K562 (cell line): ENCODE measurements around the gene TMED5. TPM values are rescaled to one million over a fixed set of nuclear protein-coding genes. Genes with fewer than 3 reads are reported as not detected.

ENCODE experiments used
- HINFP ChIP-seq: fragments of 450-650 bp; conservative IDR thresholded peaks from 2 replicates; pipeline ENCODE4 v1.6.1; 2016; ENCODE audit warnings: missing genetic modification characterization, low read depth, mild to moderate bottlenecking, control low read depth, missing compliant biosample characterization
- MAFG ChIP-seq: fragments of 450-650 bp; conservative IDR thresholded peaks from 2 replicates; pipeline ENCODE4 v1.6.1; 2016; ENCODE audit warnings: missing genetic modification characterization, missing compliant biosample characterization
- MAFK ChIP-seq: IDR thresholded peaks from 2 replicates; pipeline ENCODE4 v1.6.1; 2011; ENCODE audit warnings: low read length, improper control_type of control experiment
- POLR2AphosphoS5 ChIP-seq: IDR thresholded peaks from 2 replicates; pipeline ENCODE4 v1.6.1; 2011; ENCODE audit warnings: mild to moderate bottlenecking, low read depth, low read length, moderate library complexity; ENCODE audit not compliant: control insufficient read depth, insufficient read depth
- THAP12 ChIP-seq: fragments of 250-450 bp; sonication (Bioruptor Pico); IDR thresholded peaks from 2 replicates; pipeline ENCODE4 v1.9.0; 2021; ENCODE audit warnings: mild to moderate bottlenecking, inconsistent platforms
- ZNF277 ChIP-seq: fragments of 250-450 bp; sonication (Bioruptor Pico); IDR thresholded peaks from 2 replicates; pipeline ENCODE4 v1.8.0; 2022; ENCODE audit warnings: inconsistent platforms, mild to moderate bottlenecking, moderate library complexity, borderline replicate concordance
- ZNF41 ChIP-seq: fragments of 250-450 bp; sonication (Bioruptor Pico); conservative IDR thresholded peaks from 2 replicates; pipeline ENCODE4 v1.4.0; 2020; ENCODE audit warnings: mild to moderate bottlenecking
- polyA plus RNA-seq, 8 experiments: library from polyadenylated mRNA; depleted of rRNA in 4 of 8; stranded (reverse) in 5 of 8; unstranded in 3 of 8; fragments of >200 nt; fragmentation: Nextera tagmentation in 2 of 8; fragmentation: Illumina TruSeq in 1 of 8; extraction: Ambion mirVana in 2 of 8; extraction: Trizol in 1 of 8; gene quantifications; 2 replicates each; pipeline versions ENCODE4 v1.2.1 to v1.2.3, GENCODE V29; 2011 to 2014; ENCODE audit warnings: inconsistent platforms in 1 of 8, missing spikeins in 1 of 8
- total RNA-seq, 7 experiments: library from RNA; depleted of rRNA in 6 of 7; stranded (reverse); fragments of >200 nt in 6 of 7; fragmentation: Illumina TruSeq in 2 of 7; extraction: Trizol in 2 of 7; gene quantifications; 2 replicates each; pipeline versions ENCODE4 v1.2.1 to v1.2.3, GENCODE V29; 2011 to 2021; ENCODE audit warnings: low replicate concordance in 1 of 7

TMED5 gene
- total and polyA plus RNA-seq, 9 of the 15 experiments (the other 6 are each of a cell fraction or from before 2014, with no cell fraction given) = 28.7 to 83.7 (median 67.2) TPM

- TF ChIP-seq ZNF277 (CRISPR knock-in tag) = no peak
- TF ChIP-seq MAFK = peak; percentile 22; the same call in 1 of the 2 replicates
- TF ChIP-seq ZNF41 = no peak
- no peak for TF ChIP-seq HINFP
- no peak for TF ChIP-seq POLR2AphosphoS5
- no peak for TF ChIP-seq THAP12 (CRISPR knock-in tag)
- TF ChIP-seq MAFG (tag) = peak; percentile 63
These were observed 67.1 kb downstream of the TMED5 start (continued) for GRCh38 chr1:93113127-93113526.
